Hematopoietic multipotent progenitor cell treated with erythropoietin and hydrocortisone succinate and interleukin-3 and kit ligand, for 6 days (in vitro differentiated cells): Measurements from ENCODE around the gene HEXIM1.

ENCODE experiments used
- DNase-seq: peaks from one replicate; pipeline ENCODE4 v3.0.0-alpha.2; 2015

Gene HEXIM1

DNA sequence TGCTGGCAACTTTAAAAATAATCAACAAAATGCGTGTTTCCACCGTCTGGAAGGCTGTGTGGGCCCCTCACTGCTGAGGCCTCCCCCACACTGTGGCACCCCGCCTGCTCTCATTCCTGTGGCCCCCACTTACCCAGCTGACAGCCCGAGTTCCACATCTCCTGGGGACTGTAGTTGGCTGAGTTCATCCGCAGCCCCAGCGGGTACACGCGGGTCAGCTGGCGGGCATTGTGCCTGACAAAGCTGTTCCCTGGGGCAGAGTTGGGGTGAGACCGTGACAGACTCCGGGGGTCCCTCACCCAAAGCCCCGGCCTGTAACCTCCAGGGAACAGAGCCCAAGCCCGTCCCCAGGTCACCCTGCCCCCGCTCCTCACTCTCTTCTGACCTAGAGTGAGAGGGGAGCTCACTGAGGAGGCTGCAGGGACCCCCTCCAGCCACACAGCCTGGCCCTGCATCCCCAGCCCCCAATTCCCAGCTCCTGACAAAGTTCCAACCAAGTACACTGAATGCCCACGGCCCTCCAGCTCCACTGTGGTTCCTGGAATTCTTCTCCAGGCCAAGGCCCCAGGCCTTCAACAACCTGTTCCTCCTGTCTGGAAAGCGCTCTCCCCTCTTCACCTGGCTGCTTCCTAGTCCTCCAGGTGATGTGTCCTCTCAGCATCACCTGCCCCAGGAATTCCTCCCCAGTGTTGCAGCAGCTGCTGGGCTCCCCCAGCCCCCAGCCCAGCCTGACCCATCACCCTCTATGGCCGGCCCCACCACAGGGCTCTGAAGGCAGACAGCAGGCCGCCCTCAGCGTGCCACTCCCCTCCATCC, 34.0 kb upstream of the HEXIM1 start:
- DNase-seq, result no peak

DNA sequence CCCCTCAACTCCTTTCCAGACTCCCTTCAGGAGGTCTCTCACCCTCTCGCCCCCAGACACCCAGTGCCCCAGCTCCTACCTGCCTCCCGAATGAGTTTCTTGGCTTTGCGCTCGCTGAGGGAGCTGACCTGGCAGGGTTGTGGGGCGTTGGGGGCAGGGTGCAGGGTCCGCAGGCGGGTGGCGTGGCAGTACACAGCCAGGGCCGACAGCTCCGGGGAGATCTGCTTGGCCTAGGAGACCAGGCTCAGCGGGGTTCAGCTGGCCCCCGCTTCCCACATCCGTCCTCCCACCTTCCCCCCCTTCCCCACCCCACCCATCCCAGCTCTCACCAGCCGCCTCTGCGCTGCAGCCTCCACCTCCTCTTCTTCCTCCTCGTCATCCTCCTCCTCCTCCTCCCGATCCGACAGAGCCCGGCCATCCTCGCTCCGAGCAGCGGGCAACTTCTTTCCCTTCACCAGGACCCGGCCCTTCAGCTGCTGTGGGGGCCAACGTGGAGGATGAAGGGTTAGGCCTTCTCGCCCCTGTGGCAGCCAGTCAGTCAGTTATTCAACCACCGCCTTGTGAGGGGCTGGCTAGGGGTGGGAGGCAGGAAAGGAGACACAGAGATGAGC, 33.2 kb upstream of the HEXIM1 start:
- DNase-seq, result no peak

DNA sequence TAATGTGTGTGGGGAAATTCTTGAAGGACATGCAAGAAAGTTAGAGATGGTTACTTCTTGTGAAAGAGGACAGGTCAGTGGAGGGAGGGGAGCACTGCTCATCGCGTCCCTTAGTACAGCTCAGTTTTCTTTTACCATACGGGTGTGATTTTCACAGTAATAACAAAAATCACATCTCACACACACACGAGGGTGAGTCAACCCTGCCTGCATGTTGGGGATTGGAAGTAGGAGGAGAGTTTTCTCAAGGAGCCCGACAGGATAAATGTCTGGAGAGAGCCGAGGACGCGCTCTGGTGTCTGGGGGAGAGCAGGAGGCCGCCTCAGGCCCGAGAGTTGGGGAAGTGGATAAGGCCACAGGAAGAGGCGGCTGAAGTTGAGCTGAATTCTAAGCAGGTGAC, 32.4 kb upstream of the HEXIM1 start:
- no peak for DNase-seq

DNA sequence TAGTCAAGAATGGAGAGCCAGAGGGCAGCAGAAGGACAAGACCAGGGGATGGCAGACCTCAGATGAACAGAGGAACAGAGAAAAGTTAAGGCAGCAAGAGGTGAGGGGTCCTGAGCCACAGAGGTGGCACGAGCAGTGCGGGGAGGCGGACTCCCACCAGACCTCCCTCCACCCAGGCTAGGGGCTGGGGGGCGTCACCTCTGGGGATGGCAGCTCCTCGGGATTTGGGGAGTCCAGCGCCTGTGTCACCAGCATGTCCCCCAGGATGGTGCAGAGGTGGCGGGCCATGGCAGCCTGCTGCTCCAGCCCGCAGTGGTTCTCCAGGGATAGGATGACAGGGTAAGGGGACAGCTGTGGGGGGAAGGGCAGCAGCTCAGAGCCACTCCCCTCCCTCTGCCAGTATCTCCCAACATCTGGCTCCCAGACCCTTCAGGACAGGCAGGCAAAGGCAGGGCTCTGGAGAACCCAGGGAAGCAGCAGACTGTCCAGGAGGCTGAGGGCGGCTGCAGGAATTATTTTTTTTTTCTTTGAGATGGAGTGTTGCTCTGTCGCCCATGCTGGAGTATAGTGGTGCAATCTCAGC, 31.8 kb upstream of the HEXIM1 start:
- DNase-seq, result no peak

DNA sequence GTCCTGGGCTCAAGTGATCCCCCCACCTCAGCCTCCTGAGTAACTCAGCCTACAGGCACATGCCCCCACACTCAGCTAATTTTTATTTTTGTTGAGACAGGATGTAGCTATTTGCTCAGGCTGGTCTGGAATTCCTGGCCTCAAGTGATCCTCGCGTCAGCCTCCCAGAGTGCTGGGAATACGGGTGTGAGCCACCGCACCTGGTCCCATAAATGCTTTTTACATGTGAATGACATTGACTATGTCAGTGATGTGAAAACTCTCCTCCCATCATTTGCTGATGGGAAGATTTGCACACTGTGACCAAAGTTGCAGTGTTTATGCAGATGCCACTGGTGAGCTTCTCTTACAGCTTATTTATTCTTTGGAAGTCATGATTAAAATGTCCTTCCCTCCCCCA, 30.9 kb upstream of the HEXIM1 start:
- no peak for DNase-seq

DNA sequence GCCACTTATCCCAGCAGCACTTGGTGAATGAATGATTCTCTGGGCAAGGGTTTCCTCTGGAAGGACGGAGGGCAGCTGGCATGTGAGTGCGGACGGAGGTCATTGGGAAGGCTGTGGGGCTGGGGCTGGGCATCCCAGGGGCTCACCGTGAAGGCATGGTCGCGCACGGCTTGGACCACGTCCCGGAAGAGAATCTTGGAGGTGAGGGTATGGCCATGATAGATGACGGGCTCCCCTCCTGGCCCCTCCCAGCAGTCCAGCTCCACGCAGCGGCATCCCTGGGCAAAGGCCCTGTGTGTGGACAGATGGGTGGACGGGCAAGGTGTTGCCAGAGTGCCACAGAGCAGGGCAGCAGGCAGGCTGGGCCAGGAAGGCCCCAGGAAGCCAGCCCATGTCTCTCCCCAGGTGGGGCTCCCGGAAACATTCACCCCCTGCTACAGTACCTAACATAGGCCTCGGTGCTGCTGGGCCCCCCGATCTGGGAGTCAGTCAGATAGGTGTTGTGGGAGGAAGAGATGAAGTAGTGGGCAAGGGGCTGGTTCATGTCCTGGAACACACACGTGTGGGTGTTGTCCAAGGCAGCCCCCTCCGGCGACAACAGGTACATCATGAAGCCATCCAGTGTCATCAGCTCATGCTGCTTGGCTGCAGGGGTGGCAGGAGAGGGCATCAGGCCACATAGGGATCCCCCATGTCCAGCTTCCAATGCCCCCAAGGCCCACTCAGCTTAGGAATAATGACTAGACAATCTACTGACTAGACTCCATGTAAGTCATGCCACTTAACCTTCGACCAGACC, 30.2 kb upstream of the HEXIM1 start:
- no peak for DNase-seq

DNA sequence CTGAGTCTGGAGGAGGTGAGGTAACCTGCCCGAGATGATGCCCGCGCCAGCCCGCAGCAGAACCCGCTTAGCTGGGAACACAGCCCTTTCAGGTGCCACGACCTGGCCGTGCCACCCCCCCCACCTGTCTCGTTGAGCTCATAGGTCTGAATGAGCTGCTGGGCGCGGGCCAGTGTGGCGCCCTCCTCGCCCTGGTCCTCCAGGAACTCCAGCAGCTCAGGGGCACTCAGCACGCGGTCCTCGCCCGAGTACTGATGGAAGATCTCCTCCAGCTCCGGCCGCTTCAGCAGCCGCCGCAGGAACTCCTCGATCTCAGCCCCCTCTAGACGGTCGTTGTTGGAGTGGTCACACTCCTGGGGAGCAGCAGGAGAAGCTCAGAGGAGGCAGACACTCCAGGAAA, 29.6 kb upstream of the HEXIM1 start:
- DNase-seq, result no peak

DNA sequence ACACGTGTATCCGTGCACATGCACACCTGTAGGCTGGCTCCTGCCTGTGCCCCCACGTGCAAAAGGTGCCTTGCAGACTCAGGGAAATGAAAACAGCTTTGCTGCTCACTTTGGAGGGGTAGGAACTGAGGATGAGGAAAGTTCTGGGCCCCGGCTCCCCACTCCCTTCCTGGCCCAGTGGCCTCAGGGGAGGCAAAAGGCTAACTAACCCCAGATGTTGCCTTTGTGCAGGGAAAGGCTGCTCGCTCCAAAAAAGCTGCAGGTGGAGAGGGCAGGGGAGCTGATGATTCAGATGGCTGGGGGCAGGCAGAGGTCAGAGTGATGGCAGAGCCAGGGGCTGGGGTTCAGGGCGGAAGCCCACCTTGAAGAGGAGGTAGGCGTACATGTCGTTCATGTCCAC, 28.3 kb upstream of the HEXIM1 start:
- no peak for DNase-seq

DNA sequence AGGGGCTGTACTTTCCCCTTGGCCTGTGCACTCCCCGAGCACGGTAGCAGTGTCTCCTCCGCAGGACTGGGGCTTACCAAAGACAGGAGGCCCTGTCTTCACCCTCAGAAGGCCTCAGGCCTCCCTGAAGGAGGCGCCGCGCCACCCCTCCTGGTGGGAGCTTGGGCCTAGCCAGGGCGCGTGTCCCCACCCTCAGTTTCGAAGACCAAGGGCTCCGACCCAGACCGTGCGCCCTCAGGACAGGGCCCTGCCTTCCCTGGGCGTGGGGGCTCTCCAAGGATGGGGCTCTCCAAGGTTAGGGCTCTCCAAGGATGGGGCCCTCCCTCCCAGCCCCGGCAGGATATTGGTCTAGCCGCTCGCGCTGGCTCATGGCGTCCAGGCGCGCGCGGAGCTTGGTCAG, 27.7 kb upstream of the HEXIM1 start:
- DNase-seq, result no peak

DNA sequence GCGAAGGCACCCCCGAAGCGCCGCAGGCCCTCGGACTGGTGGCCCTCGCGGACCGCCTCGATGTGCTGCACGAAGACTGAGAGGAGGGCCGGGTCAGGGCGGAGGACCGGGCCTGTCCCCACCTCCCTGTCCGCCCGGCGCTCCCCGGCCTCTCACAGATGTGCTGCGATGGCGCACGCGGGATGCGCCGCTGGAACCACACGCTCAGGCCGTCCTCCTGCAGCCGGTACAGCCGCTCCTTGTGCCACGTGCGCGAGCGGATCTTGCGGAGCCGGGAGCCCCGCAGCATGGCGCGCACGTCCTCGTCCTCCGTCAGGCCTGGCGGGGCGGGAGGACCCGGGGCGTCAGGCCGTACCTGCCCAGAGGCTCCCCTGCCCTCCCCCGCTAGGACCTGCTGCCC, 27.2 kb upstream of the HEXIM1 start:
- DNase-seq, result no peak

DNA sequence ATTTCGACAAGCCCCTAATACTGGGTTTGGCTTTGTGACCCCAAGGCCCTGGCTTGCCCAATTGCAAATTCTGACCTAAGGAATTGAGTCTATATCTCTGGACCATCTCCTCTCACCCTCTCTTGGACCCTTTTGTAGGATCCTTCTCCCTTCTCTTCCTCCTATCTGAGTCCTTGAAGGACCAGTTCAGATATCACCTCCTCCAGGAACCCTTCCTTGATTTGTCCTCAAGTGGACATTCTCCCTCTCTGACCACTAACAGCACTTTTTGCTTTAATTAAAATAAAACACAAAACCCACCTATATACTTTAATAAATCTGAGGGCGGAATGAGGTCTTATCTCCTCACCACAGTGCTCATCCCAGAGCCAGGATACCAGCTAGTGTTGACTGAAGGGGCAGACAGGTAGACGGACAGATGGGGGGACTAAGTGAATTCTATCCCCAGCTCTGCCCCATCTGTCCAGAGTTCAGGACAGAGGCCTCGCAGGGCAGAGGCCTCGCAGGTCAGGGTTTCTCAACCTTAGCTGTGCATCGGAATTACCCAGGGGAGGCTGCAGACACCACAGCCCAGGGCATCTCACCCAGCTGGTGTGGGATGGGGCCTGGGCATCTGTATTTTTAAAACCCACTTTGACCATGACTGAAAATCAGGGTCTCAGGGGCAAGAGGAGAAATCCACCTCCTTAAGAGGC, 25.1 kb upstream of the HEXIM1 start:
- no peak for DNase-seq

DNA sequence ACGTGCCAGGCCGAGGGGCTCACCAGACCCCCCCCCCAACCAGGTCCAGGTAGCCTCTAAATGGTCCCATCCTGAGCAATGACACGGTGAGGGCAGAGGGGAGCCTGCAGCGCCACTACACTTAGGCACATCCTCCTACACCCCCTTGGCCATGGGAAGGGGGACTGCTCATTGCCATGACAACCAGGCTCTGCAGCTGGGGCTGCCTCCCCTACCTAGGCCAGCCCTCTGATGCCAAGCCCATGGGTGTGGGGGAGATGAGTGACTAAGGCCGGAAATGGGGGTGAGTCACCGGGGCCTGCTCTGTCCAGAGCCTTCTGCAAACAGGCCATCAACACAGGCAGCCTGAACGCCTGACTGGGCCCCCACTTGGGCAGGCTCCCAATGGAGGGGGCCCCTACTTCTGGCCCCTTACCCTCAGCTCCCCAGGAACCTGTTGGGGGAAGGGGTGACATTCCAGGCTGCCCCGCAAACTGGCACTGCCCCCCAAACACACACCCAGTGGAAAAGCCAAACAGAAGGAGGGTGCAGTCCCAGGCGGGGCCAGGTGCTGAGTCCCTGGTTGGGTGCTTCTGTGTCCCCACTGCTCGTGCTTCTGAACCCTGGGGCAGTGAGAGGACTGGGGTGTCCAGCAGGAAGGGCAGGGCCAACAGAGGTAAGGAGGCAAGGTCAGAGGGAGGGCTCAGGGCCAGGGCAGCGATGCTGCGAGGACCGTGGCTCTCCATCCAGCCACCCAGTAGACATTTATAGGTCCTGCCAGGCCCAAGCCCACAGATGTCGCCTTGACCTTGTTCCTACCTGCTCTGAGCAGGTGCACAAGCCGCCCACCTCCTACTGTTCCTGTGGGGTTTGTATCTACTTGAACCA, 24.1 kb upstream of the HEXIM1 start:
- DNase-seq, result peak; percentile 80

DNA sequence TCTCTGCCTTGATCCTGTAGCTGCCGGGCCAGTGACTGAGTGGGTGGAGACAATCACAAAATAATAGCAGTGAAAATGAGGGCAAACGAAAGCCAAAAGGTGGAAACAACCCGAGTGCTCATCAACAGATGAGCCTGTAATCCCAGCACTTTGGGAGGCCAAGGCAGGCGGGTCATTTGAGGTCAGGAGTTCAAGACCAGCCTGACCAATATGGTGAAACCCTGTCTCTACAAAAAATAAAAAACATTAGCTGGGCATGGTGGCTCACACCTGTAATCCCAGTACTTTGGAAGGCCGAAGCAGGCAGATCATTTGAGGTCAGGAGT, 23.5 kb upstream of the HEXIM1 start:
- peak; percentile 32 for DNase-seq

DNA sequence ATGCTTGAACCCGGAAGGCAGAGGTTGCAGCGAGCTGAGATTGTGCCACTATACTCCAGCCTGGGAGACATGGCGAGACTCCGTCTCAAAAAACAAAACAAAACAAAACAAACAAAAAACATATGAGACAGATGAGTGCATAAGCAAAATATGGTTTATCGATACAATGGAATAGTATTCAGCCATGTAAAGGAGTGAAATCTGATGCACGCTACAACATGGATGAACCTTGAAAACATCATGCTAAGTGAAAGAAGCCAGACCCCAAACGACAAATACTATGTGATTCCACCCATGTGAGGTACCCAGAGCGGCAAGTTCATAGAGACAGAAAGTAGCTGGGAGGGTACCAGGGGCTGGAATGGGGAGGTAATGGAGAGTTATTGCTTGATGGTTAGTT, 22.8 kb upstream of the HEXIM1 start:
- DNase-seq, result no peak

DNA sequence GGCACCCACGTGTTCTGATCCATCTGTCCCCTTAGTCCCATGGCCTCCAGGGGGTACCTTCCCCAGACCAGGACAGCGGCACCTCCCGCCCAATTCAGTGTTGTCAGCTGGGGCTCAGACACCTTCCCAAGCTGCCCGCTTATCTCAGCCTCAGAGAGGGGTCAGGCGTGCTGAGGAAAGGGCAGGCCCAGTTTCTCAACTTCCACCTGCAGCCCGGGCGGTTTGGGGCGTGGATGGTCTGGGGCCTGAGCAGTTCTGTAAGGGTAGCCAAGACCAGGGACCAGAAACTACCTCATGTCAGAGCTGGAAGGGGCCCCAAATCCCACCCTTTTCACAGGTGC, 21.1 kb upstream of the HEXIM1 start:
- peak; percentile 19 for DNase-seq

DNA sequence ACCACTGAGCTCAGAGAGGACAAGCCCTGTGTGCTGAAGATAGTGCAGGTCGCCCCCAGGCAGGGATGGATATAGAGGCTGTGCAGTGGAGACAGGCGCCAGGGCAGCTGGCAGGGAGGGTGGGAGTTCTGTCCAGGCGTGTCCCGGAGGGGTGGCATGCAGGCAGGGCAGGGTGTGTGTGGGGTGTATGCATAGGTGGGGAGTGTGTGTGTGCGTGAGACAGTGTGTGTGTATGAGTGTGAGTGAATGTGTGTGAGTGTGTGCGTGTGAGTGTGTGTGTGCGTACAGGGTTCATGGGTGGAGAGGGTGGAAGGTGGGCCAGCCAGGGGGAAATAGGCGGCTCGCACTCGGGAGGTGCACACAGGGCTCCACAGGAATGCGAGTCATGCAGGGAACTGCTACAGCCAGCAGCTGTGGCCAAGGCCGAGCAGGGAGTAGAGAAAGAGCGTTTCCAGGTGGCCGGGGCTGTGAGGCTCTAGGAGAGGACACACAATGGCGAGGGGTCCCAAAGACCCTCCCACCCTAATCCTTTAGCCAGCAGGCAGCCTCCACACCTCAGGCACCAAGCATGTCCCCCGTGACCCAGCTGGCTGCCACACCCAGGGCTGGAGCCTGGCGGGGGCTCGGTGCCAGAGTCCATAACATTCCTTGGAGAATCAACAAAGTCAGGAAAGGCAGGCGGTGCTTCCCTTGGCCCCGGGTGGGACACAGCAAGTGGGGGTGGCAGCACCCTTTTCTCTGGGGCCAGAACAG, 20.6 kb upstream of the HEXIM1 start:
- peak; percentile 30 for DNase-seq

DNA sequence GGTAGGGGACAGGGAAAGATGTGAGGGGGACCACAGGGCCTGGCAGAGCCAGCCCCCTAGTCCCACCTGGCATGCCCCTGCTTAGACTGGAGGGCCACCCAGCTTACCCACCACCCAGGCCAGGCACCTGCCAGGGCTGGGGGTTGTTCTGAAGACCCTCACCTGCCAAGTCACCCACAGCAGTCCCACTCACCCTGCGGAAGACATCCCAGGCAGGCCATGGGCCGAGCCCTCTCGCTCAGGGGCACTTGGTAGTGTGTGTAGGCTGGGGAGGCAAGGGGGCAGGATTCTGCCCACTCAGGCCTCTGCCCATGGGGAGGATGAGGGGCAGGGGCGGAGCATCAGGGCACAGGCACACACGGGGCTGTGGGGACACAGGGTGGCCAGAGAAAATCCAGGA, 19.9 kb upstream of the HEXIM1 start:
- no peak for DNase-seq

DNA sequence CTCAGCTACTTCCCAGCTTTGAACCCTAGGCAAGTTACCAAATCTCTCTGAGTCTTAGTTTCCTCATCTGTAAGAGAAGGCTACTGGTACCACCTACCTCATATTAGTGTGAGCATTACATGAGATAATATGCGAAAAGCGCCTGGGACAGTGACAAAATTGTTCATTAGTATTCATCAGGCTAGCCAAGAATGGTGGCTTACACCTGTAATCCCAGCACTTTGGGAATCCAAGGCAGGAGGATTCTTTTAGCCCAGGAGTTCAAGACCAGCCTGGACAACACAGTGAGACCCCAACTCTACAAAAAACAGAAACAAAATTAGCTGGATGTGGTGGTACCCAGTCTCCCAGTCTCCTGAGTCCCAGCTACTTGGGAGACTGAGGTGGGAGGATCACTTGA, 19.3 kb upstream of the HEXIM1 start:
- no peak for DNase-seq

DNA sequence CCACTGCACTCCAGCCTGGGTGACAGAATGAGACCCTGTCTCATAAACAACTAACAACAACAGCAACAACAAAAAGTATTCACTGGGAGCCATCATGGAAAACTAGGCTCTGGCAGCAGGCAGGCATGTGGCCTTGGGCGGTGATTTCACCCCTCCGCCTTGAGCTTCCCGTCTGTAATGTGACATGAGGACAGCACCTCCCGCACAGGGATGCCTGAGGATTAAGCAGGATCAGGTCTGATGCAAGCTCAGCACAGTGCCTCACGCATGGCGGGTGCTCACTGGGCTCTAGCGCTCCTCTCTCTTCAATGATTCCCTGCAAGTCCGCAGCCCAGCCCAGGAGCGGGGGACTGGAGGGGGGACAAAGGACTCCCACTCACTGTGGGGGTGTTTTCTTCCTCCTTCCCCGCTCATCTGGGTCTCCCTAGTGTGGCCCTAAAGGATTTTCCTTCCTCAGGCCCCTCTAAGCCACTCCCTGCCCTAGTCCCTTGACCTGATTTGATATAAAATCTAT, 18.8 kb upstream of the HEXIM1 start:
- no peak for DNase-seq

DNA sequence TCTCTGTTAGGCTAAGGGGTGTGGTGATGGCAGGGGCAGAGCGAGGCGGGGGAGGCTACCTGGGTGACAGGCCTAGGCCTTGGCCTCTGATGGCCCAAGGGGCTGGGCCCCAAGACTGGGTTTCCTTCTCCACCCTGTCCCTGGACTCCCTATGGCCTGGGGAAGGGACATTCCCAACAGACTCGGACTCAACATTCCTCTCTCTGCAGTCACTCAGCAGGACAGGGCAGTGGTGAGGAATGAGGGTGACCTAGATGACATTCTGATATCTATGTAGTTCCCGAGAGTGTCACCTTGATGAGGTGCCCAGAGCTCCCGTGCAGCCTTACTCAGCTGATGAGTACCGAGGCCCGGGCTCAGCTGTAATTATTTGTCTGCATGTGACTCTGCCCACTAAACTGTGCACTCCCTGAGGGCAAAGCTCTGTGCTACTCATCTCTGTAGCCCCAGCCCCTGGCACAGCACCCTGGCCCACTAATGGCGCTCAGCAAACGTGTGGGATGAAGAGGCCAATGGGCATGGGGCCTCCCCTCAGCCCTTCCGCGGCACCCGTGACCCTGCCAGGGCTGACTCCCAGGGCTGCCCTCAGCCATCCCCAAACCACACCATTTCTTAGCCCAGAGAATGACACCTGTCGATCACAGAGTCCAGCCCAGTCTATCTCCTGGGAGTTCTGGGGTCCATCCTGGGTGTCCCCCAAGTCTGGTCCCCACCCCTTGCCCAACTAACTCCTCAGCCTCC, 18.2 kb upstream of the HEXIM1 start:
- no peak for DNase-seq
